ENCODE measurements around the gene PCDH15.

PCDH15 gene

DNA sequence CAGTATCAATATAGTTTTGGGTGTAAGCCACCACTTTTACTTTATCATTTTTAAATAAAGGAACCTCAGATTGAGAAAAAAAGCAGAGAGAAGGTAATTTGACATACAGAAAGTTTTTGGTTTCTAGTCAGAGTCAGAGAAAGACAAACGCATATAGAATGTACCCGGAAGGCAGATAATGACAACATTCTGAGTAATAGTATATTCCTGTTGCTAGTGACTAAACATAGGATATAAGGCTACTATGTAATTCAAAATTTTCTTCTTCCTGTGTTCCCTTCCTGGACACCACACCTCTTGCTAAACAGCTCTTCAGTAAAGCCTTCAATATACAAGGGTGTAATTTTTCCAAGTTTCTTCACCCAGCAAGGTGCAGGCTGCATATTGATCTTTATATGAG, 597.6 kb downstream of the PCDH15 start:
- DNase-seq (ENCODE audit: low read depth), result no peak
- H3K4me3 ChIP-seq (ENCODE audit: low read length), result no peak overlapping the region
- TF ChIP-seq CTCF (conservative IDR thresholded peaks at IDR 0.05; ENCODE audit: low read depth, low read length), result no peak

DNA sequence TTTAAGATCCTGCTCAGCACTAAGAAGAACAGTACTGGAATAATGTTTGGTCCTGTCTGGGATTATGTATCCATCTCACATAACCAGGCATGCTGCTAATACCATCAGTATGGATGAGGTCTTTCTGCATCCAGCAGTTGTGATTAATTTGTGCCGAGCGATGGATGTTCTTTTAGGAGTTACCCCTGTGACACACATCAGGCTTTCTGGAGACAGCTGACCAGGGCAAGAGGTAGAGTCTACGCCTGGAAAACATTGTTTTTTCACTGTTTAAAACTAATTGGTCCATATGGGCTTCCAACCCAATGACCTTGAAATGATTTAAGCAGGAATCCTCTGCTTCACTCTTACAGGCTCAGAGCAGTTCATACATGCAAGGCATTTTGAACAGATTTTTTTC, 603.0 kb downstream of the PCDH15 start:
- no peak overlapping the region for H3K4me3 ChIP-seq (ENCODE audit: low read length)
- no peak for DNase-seq (ENCODE audit: low read depth)
- no peak for TF ChIP-seq CTCF (conservative IDR thresholded peaks at IDR 0.05; ENCODE audit: low read depth, low read length)

DNA sequence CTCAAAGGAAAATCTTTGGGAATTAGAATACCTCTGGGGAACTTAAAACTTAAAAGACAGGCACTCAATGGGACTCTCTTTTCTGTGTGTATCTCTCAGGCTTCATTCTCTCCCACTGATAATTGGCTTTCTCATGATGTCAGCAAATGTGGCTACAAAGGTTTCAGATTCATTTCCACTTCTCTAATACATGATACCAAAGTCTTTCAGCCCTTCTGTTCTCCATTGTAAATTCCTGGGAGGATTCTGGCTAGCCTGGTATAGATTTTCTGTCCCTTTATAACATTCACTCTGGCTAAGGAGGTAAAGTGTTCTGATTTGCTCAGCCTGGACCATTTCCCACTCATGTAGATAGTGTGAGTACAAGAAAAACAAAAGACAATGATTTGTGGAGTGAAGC, 606.2 kb downstream of the PCDH15 start:
- H3K4me3 ChIP-seq (ENCODE audit: low read length), result no peak overlapping the region
- no peak for TF ChIP-seq CTCF (conservative IDR thresholded peaks at IDR 0.05; ENCODE audit: low read depth, low read length)
- DNase-seq (ENCODE audit: low read depth), result no peak

DNA sequence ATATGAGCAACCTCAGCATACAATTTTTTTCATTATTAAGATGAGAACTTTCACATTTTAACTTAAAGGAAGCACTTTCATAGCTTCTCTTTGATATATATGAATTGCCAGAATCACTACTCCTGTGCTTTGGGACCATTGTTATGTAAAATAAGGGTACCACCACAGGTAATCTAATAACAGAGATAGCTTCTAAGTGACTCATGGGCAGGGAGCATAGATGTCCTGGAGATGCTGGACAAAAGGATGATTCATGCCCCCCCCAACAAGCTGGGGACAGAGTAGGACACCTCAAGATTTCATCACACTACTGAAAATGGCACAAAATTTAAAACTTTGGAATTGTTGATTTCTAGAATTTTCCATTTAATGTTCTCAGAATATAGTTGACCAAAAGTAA, 641.1 kb downstream of the PCDH15 start:
- H3K4me3 ChIP-seq (ENCODE audit: low read length), result no peak overlapping the region
- no peak for DNase-seq (ENCODE audit: low read depth)
- TF ChIP-seq CTCF (conservative IDR thresholded peaks at IDR 0.05; ENCODE audit: low read depth, low read length), result no peak

DNA sequence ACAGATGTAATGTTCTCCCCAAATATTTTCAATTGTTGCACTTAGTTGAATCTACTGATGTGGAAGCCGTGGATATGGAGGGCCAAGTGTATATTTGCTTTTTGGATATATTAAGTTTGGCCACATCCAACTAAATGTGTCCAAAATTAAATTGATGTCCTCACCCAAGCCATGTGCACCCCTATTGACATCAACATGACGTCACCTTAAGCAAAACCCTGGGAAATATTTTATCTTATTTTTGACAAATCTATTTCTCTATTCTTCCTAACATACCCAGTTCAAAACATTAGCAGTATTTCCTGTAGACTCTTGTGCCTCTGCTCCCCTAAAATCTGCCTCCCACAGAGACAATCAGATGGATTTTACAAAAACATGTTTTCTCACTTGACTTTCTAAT, 652.5 kb downstream of the PCDH15 start:
- no peak for TF ChIP-seq CTCF (conservative IDR thresholded peaks at IDR 0.05; ENCODE audit: low read depth, low read length)
- DNase-seq (ENCODE audit: low read depth), result no peak
- no peak overlapping the region for H3K4me3 ChIP-seq (ENCODE audit: low read length)

- DNase-seq (ENCODE audit: low read depth), result no peak
- TF ChIP-seq CTCF (conservative IDR thresholded peaks at IDR 0.05; ENCODE audit: low read depth, low read length), result no peak
- no peak overlapping the region for H3K4me3 ChIP-seq (ENCODE audit: low read length)
These were observed 661.1 kb downstream of the PCDH15 start for GRCh38 chr10:54139819-54140428.

DNA sequence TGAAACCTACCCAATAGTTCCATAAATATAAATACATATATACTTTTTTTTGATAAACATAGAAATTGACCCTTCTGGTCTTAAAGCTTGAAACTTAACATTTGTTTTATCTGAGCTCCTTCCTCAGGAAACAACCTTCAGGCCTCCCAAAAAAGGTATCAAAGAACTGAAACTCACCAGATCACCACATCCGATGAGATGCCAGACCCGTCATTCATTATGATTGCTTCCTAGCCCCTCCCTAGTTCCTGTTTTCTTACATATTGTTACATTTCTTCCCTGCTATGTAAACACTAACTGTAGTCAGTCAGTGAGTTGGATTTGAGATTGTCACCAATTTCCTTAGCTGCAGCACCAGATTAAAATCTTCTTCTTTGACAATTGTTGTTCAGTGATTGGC, 663.6 kb downstream of the PCDH15 start:
- H3K4me3 ChIP-seq (ENCODE audit: low read length), result no peak overlapping the region
- TF ChIP-seq CTCF (conservative IDR thresholded peaks at IDR 0.05; ENCODE audit: low read depth, low read length), result no peak
- DNase-seq (ENCODE audit: low read depth), result no peak
